Neural cell (in vitro differentiated cells): Measurements from ENCODE around the gene CLSTN2. TPM values are rescaled to one million over a fixed set of nuclear protein-coding genes. Genes with fewer than 3 reads are reported as not detected.

ENCODE experiments used
- H2AFZ ChIP-seq: fragments of 200-600, 300-800 bp; sonication (generic), shearing (Covaris generic); 2 replicates; pipeline ENCODE4 v1.6.0; 2014; ENCODE audit warnings: low read depth, mild to moderate bottlenecking, antibody characterized with exemption, low read length, moderate library complexity
- H3F3A ChIP-seq: fragments of 200-600 bp; shearing (Covaris generic); 2 replicates; pipeline ENCODE4 v1.6.1; 2016; ENCODE audit warnings: mild to moderate bottlenecking, moderate library complexity, mixed read lengths, antibody characterized with exemption, low read length; ENCODE audit not compliant: insufficient read depth, poor library complexity, severe bottlenecking
- H3K27ac ChIP-seq: fragments of 200-600, 300-800 bp; sonication (generic), shearing (Covaris generic); 2 replicates; pipeline ENCODE4 v1.5.1; 2014; ENCODE audit warnings: mild to moderate bottlenecking, low read length, moderate library complexity
- H3K27me3 ChIP-seq: fragments of 300-800, 200-600 bp; sonication (generic), shearing (Covaris generic); 2 replicates; pipeline ENCODE4 v1.6.0; 2014; ENCODE audit warnings: mild to moderate bottlenecking, low read depth, low read length, moderate library complexity; ENCODE audit not compliant: insufficient read depth
- H3K36me3 ChIP-seq: fragments of 300-800, 200-600 bp; sonication (generic), shearing (Covaris generic); 2 replicates; pipeline ENCODE4 v1.5.1; 2014; ENCODE audit warnings: mild to moderate bottlenecking, antibody characterized with exemption, low read length, moderate library complexity; ENCODE audit not compliant: insufficient read depth
- H3K4me2 ChIP-seq: fragments of 300-800, 200-600 bp; sonication (generic), shearing (Covaris generic); 2 replicates; pipeline ENCODE4 v1.6.0; 2014; ENCODE audit warnings: mild to moderate bottlenecking, low read length
- H3K4me3 ChIP-seq: fragments of 300-800, 200-600 bp; sonication (generic), shearing (Covaris generic); 2 replicates; pipeline ENCODE4 v1.5.1; 2014; ENCODE audit warnings: mild to moderate bottlenecking, low read length, moderate library complexity
- H3K79me2 ChIP-seq: fragments of 200-600 bp; shearing (Covaris generic); replicated peaks from 2 replicates; pipeline ENCODE4 v1.6.0; 2014; ENCODE audit warnings: mild to moderate bottlenecking, low read length, moderate library complexity; ENCODE audit not compliant: insufficient read depth
- H3K9ac ChIP-seq: fragments of 300-800, 200-600 bp; sonication (generic), shearing (Covaris generic); 2 replicates; pipeline ENCODE4 v1.6.1; 2016; ENCODE audit warnings: mild to moderate bottlenecking, low read length, mixed read lengths
- H3K9me2 ChIP-seq: fragments of 200-600 bp; shearing (Covaris generic); 2 replicates; pipeline ENCODE4 v1.6.1; 2016; ENCODE audit warnings: mild to moderate bottlenecking, low read length, mixed read lengths; ENCODE audit not compliant: insufficient read depth
- H3K9me3 ChIP-seq: fragments of 200-600, 300-800 bp; sonication (generic), shearing (Covaris generic); 2 replicates; pipeline ENCODE4 v1.6.1; 2016; ENCODE audit warnings: mild to moderate bottlenecking, mixed run types, low read length, moderate library complexity, mixed read lengths
- H4K20me1 ChIP-seq: fragments of 200-600 bp; shearing (Covaris generic); 2 replicates; pipeline ENCODE4 v1.6.1; 2016; ENCODE audit warnings: mild to moderate bottlenecking, mixed run types; ENCODE audit not compliant: insufficient read depth
- EP300 ChIP-seq: fragments of 450-650 bp; conservative IDR thresholded peaks from 2 replicates; pipeline ENCODE4 v1.6.1; 2014; ENCODE audit warnings: antibody characterized with exemption, mild to moderate bottlenecking, moderate library complexity; ENCODE audit not compliant: poor library complexity, severe bottlenecking
- EZH2 ChIP-seq: fragments of 200-600, 300-800 bp; shearing (Covaris generic), sonication (generic); IDR thresholded peaks from 2 replicates; pipeline ENCODE4 v1.6.1; 2014; ENCODE audit warnings: antibody characterized with exemption, low read length, borderline replicate concordance, mild to moderate bottlenecking; ENCODE audit not compliant: insufficient read depth, poor library complexity, severe bottlenecking
- MXI1 ChIP-seq: fragments of 450-650 bp; conservative IDR thresholded peaks from 2 replicates; pipeline ENCODE4 v1.6.1; 2014; ENCODE audit warnings: antibody characterized with exemption, mild to moderate bottlenecking; ENCODE audit not compliant: poor library complexity, severe bottlenecking
- POLR2AphosphoS5 ChIP-seq: IDR thresholded peaks from 2 replicates; pipeline ENCODE4 v1.6.1; 2012
- RAD21 ChIP-seq: fragments of 450-650 bp; conservative IDR thresholded peaks from 2 replicates; pipeline ENCODE4 v1.6.1; 2014; ENCODE audit warnings: antibody characterized with exemption, mild to moderate bottlenecking, moderate library complexity
- REST ChIP-seq: IDR thresholded peaks from 2 replicates; pipeline ENCODE4 v1.6.1; 2012; ENCODE audit warnings: borderline replicate concordance
- SMC3 ChIP-seq: fragments of 450-650 bp; conservative IDR thresholded peaks from 2 replicates; pipeline ENCODE4 v1.6.1; 2014; ENCODE audit warnings: antibody characterized with exemption, mild to moderate bottlenecking, moderate library complexity; ENCODE audit not compliant: poor library complexity
- TAF1 ChIP-seq: IDR thresholded peaks from 2 replicates; pipeline ENCODE4 v1.6.1; 2012; ENCODE audit warnings: low read depth
- polyA plus RNA-seq: library from polyadenylated mRNA; depleted of rRNA; stranded (reverse); fragments of >200 nt; gene quantifications from 2 replicates; pipeline ENCODE4 v1.2.3, GENCODE V29; 2014
- TF ChIP-seq, protein P1 (sequence below): fragments of 450-650 bp; IDR thresholded peaks from 2 replicates; pipeline ENCODE4 v1.5.1; 2014; ENCODE audit warnings: antibody characterized with exemption, mild to moderate bottlenecking, moderate library complexity; ENCODE audit not compliant: poor library complexity, severe bottlenecking

CLSTN2 gene
- polyA plus RNA-seq, 1 donor from 2014 or later, result 10.7 TPM

- no peaks in the 10 kb centered on the region for H3K27me3 ChIP-seq
- no peaks in the 10 kb centered on the region for H4K20me1 ChIP-seq
- H3F3A ChIP-seq, result no peaks in the 10 kb centered on the region
- no peak overlapping the region for H3K27ac ChIP-seq
- no peaks in the 10 kb centered on the region for H3K9me3 ChIP-seq
- no peaks in the 10 kb centered on the region for H3K36me3 ChIP-seq
- H3K4me2 ChIP-seq, result no peak overlapping the region
- no peaks in the 10 kb centered on the region for H3K79me2 ChIP-seq
- no peak overlapping the region for H2AFZ ChIP-seq
- TF ChIP-seq, protein P1, sequence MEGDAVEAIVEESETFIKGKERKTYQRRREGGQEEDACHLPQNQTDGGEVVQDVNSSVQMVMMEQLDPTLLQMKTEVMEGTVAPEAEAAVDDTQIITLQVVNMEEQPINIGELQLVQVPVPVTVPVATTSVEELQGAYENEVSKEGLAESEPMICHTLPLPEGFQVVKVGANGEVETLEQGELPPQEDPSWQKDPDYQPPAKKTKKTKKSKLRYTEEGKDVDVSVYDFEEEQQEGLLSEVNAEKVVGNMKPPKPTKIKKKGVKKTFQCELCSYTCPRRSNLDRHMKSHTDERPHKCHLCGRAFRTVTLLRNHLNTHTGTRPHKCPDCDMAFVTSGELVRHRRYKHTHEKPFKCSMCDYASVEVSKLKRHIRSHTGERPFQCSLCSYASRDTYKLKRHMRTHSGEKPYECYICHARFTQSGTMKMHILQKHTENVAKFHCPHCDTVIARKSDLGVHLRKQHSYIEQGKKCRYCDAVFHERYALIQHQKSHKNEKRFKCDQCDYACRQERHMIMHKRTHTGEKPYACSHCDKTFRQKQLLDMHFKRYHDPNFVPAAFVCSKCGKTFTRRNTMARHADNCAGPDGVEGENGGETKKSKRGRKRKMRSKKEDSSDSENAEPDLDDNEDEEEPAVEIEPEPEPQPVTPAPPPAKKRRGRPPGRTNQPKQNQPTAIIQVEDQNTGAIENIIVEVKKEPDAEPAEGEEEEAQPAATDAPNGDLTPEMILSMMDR, result no peak
- TF ChIP-seq SMC3 (no peak), POLR2AphosphoS5 (no peak), EZH2 (no peak), REST (no peak), TAF1 (no peak), RAD21 (no peak), MXI1 (no peak), EP300 (no peak)
- H3K4me3 ChIP-seq, result no peak overlapping the region
- H3K9me2 ChIP-seq, result no peaks in the 10 kb centered on the region
- H3K9ac ChIP-seq, result no peak overlapping the region
These were observed 96.2 kb downstream of the CLSTN2 start for GRCh38 chr3:140031170-140031569.

DNA sequence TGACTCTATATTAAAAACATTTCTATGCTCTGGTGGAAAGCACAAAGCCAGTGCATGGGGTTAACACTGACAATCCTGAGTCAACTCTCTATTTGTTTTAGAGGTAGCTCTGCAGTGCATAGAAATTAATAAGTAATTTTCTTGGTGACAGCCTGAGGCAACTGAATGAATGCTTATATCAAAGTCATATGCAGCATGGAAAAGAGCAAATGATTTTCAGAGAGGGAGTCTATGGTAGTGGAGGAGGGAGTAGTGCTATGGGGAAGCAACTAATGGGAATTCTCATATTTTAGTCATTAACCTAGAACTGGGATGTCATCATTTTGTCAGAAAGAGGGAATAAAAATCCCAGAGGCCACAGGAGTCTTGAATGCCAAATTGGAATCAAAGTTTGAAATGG lies 99.1 kb downstream of the CLSTN2 start:
- H3K9ac ChIP-seq, result no peak overlapping the region
- no peaks in the 10 kb centered on the region for H3K36me3 ChIP-seq
- no peaks in the 10 kb centered on the region for H3K27me3 ChIP-seq
- H3K27ac ChIP-seq, result no peak overlapping the region
- TF ChIP-seq EP300 (no peak), EZH2 (no peak), SMC3 (no peak), TAF1 (no peak), REST (no peak), RAD21 (no peak), POLR2AphosphoS5 (no peak), MXI1 (no peak)
- TF ChIP-seq, protein P1, result no peak
- H3K9me3 ChIP-seq, result no peaks in the 10 kb centered on the region
- no peak overlapping the region for H2AFZ ChIP-seq
- no peaks in the 10 kb centered on the region for H4K20me1 ChIP-seq
- H3F3A ChIP-seq, result no peaks in the 10 kb centered on the region
- H3K79me2 ChIP-seq, result no peaks in the 10 kb centered on the region
- no peak overlapping the region for H3K4me3 ChIP-seq
- no peaks in the 10 kb centered on the region for H3K9me2 ChIP-seq
- no peak overlapping the region for H3K4me2 ChIP-seq
